H9 (cell line): ENCODE results near the gene TSEN34. TPM values are rescaled to one million over a fixed set of nuclear protein-coding genes. Genes with fewer than 3 reads are reported as not detected.
A peak's percentile ranks its signal among the peaks of the same experiment; 100 is the strongest.
"Not testable (repeated sequence)": the region's sequence is repeated elsewhere in the genome, so short reads cannot be mapped to it uniquely, and the experiment has no call there.

Source experiments
- DNase-seq: peaks from one replicate; pipeline ENCODE4 v3.0.0-alpha.2; 2017
- H2AFZ ChIP-seq: one replicate; pipeline ENCODE4 v1.6.1; 2013; ENCODE audit warnings: mild to moderate bottlenecking, low read length, control low read depth, moderate library complexity
- H2AK5ac ChIP-seq: 2 replicates; pipeline ENCODE4 v1.6.1; 2013; ENCODE audit warnings: low read length, control low read depth, mixed read lengths; ENCODE audit not compliant: insufficient read length
- H2BK120ac ChIP-seq: one replicate; pipeline ENCODE4 v1.6.1; 2013; ENCODE audit warnings: low read depth, mild to moderate bottlenecking, low read length, control low read depth, inconsistent platforms; ENCODE audit not compliant: poor library complexity, severe bottlenecking
- H2BK12ac ChIP-seq: 2 replicates; pipeline ENCODE4 v1.6.1; 2013; ENCODE audit warnings: low read length, control low read depth, mixed read lengths, low read depth; ENCODE audit not compliant: insufficient read length
- H2BK15ac ChIP-seq: 2 replicates; pipeline ENCODE4 v1.6.1; 2013; ENCODE audit warnings: low read depth, low read length, control low read depth
- H2BK20ac ChIP-seq: one replicate; pipeline ENCODE4 v1.6.1; 2013; ENCODE audit warnings: low read depth, mild to moderate bottlenecking, low read length, control low read depth, inconsistent platforms; ENCODE audit not compliant: poor library complexity, severe bottlenecking
- H2BK5ac ChIP-seq: 2 replicates; pipeline ENCODE4 v1.6.1; 2013; ENCODE audit warnings: low read length, control low read depth, mixed read lengths; ENCODE audit not compliant: insufficient read length
- H3K14ac ChIP-seq: 2 replicates; pipeline ENCODE4 v1.6.1; 2013; ENCODE audit warnings: low read length, control low read depth; ENCODE audit not compliant: insufficient read depth
- H3K18ac ChIP-seq: 2 replicates; pipeline ENCODE4 v1.6.1; 2013; ENCODE audit warnings: low read depth, mild to moderate bottlenecking, mixed read lengths, low read length, control low read depth; ENCODE audit not compliant: insufficient read length
- H3K23ac ChIP-seq: 2 replicates; pipeline ENCODE4 v1.6.1; 2013; ENCODE audit warnings: low read length, control low read depth, mixed read lengths, low read depth; ENCODE audit not compliant: insufficient read length
- H3K23me2 ChIP-seq: 2 replicates; pipeline ENCODE4 v1.6.1; 2013; ENCODE audit warnings: low read depth, mild to moderate bottlenecking, mixed read lengths, low read length, control low read depth; ENCODE audit not compliant: insufficient read length, poor library complexity, severe bottlenecking
- H3K27ac ChIP-seq: 2 replicates; pipeline ENCODE4 v1.5.1; 2013; ENCODE audit warnings: low read length, control low read depth, mixed read lengths, low read depth; ENCODE audit not compliant: insufficient read length
- H3K27me3 ChIP-seq: 2 replicates; pipeline ENCODE4 v1.6.1; 2013; ENCODE audit warnings: low read length, control low read depth, inconsistent platforms; ENCODE audit not compliant: insufficient read depth
- H3K4ac ChIP-seq: 2 replicates; pipeline ENCODE4 v1.6.1; 2013; ENCODE audit warnings: low read depth, mild to moderate bottlenecking, control low read depth, inconsistent platforms, low read length, moderate library complexity
- H3K4me1 ChIP-seq: 2 replicates; pipeline ENCODE4 v1.6.1; 2013; ENCODE audit warnings: low read length, control low read depth, inconsistent platforms; ENCODE audit not compliant: insufficient read depth
- H3K4me2 ChIP-seq: 2 replicates; pipeline ENCODE4 v1.6.1; 2013; ENCODE audit warnings: low read length, control low read depth, mixed read lengths; ENCODE audit not compliant: insufficient read length, insufficient read depth
- H3K56ac ChIP-seq: 2 replicates; pipeline ENCODE4 v1.6.1; 2013; ENCODE audit warnings: low read depth, mild to moderate bottlenecking, mixed read lengths, low read length, control low read depth; ENCODE audit not compliant: insufficient read length
- H3K79me1 ChIP-seq: 2 replicates; pipeline ENCODE4 v1.6.1; 2013; ENCODE audit warnings: low read depth, mild to moderate bottlenecking, moderate library complexity, low read length, control low read depth, inconsistent platforms; ENCODE audit not compliant: insufficient read depth, poor library complexity, severe bottlenecking
- H3K79me2 ChIP-seq: 2 replicates; pipeline ENCODE4 v1.6.1; 2013; ENCODE audit warnings: low read length, control low read depth, inconsistent platforms; ENCODE audit not compliant: insufficient read depth
- H3K9ac ChIP-seq: 2 replicates; pipeline ENCODE4 v1.6.1; 2013; ENCODE audit warnings: low read length, control low read depth, mixed read lengths; ENCODE audit not compliant: insufficient read length; ENCODE audit errors: extremely low read depth
- H3K9me3 ChIP-seq: one replicate; pipeline ENCODE4 v1.6.1; 2013; ENCODE audit warnings: low read depth, low read length, inconsistent platforms; ENCODE audit not compliant: control insufficient read depth
- H3T11ph ChIP-seq: one replicate; pipeline ENCODE4 v1.6.1; 2013; ENCODE audit warnings: mild to moderate bottlenecking, low read length, control low read depth, inconsistent platforms
- H4K20me1 ChIP-seq: one replicate; pipeline ENCODE4 v1.6.1; 2013; ENCODE audit not compliant: control insufficient read depth, insufficient read length, insufficient read depth
- H4K5ac ChIP-seq: 2 replicates; pipeline ENCODE4 v1.6.1; 2013; ENCODE audit warnings: low read depth, mild to moderate bottlenecking, mixed read lengths, low read length, control low read depth; ENCODE audit not compliant: insufficient read length
- H4K8ac ChIP-seq: replicated peaks from 2 replicates; pipeline ENCODE4 v1.6.1; 2013; ENCODE audit warnings: low read length, control low read depth, mixed read lengths, low read depth; ENCODE audit not compliant: insufficient read length
- H4K91ac ChIP-seq: 2 replicates; pipeline ENCODE4 v1.6.1; 2013; ENCODE audit warnings: low read depth, mild to moderate bottlenecking, moderate library complexity, mixed read lengths, low read length, control low read depth; ENCODE audit not compliant: insufficient read length
- H3K27ac Mint-ChIP-seq, 3 experiments: 2 replicates in 2 of 3; 3 replicates in 1 of 3; pipeline ENCODE4 v1.8.0; 2020 to 2021; ENCODE audit warnings: mixed read lengths in 3 of 3, mild to moderate bottlenecking in 1 of 3, moderate library complexity in 1 of 3
- H3K27me3 Mint-ChIP-seq: 2 replicates; pipeline ENCODE4 v1.8.0; 2021; ENCODE audit warnings: low read depth, mild to moderate bottlenecking, moderate library complexity, mixed read lengths
- H3K36me3 Mint-ChIP-seq, 3 experiments: 2 replicates in 2 of 3; 3 replicates in 1 of 3; pipeline ENCODE4 v1.8.0; 2020 to 2021; ENCODE audit warnings: low read depth in 3 of 3, mixed read lengths in 3 of 3; ENCODE audit not compliant: insufficient read depth in 1 of 3
- H3K4me1 Mint-ChIP-seq, 2 experiments: 2 replicates each; pipeline ENCODE4 v1.8.0; 2020; ENCODE audit warnings: mixed read lengths in 2 of 2
- H3K4me3 Mint-ChIP-seq, 2 experiments: 2 replicates in 1 of 2; 3 replicates in 1 of 2; pipeline ENCODE4 v1.8.0; 2020 to 2021; ENCODE audit warnings: mild to moderate bottlenecking in 2 of 2, mixed read lengths in 2 of 2, moderate library complexity in 1 of 2
- H3K9me3 Mint-ChIP-seq, 2 experiments: 2 replicates in 1 of 2; 3 replicates in 1 of 2; pipeline ENCODE4 v1.8.0; 2020; ENCODE audit warnings: mild to moderate bottlenecking in 2 of 2, mixed read lengths in 2 of 2, moderate library complexity in 1 of 2
- WGBS: extraction: QIAGEN DNeasy Blood & Tissue Kit; methylation state at CpG from one replicate; pipeline ENCODE4 v1.1.7; 2013; ENCODE audit warnings: missing lambda C conversion rate, low lambda C conversion rate, mixed read lengths; ENCODE audit not compliant: insufficient read length; ENCODE audit errors: extremely low coverage; 5-methylcytosine and 5-hydroxymethylcytosine counted together
- total RNA-seq: library from RNA; stranded (reverse); gene quantifications from 2 replicates; pipeline ENCODE4 v1.2.1, GENCODE V29; 2021
- TF ChIP-seq, protein P1 (sequence below): fragments of 200-600 bp; sonication (generic); conservative IDR thresholded peaks from 3 replicates; pipeline ENCODE4 v1.8.0; 2021; ENCODE audit warnings: antibody characterized with exemption, mild to moderate bottlenecking

TSEN34 gene
- total RNA-seq, 1 experiment from 2014 or later: 28.3 TPM

GRCh38 chr19:54211235-54211634, 20.1 kb downstream of the TSEN34 start:
- H2BK12ac ChIP-seq: no peak overlapping the region
- no peak overlapping the region for H2BK20ac ChIP-seq
- H3K18ac ChIP-seq: no peak overlapping the region
- H3K14ac ChIP-seq: no peak overlapping the region
- H3K56ac ChIP-seq: no peak overlapping the region
- H3K4me1 Mint-ChIP-seq: peaks cover 17 to 25% of the 10 kb centered on the region in 2 experiments
- no peaks in the 10 kb centered on the region for H3K4me1 ChIP-seq
- H4K20me1 ChIP-seq: peaks cover 3% of the 10 kb centered on the region
- H3K23ac ChIP-seq: no peak overlapping the region
- peaks cover 0 to 2% of the 10 kb centered on the region in 2 experiments; a peak in 2 of 5 replicates for H3K9me3 Mint-ChIP-seq
- H4K8ac ChIP-seq: no peak overlapping the region
- no peak overlapping the region for H2BK120ac ChIP-seq
- peak overlapping the region in 2 of 3 experiments; percentile 4 to 90; a peak in 3 of 7 replicates for H3K27ac Mint-ChIP-seq
- H3K9ac ChIP-seq: no peak overlapping the region
- H3K27me3 Mint-ChIP-seq: peaks cover 3% of the 10 kb centered on the region
- no peak overlapping the region for H4K91ac ChIP-seq
- no CpG with 5 or more reads among the region's 12 CpGs for WGBS
- no peak overlapping the region for H4K5ac ChIP-seq
- H2BK15ac ChIP-seq: no peak overlapping the region
- no peak for DNase-seq
- H3K79me1 ChIP-seq: no peaks in the 10 kb centered on the region
- H3K23me2 ChIP-seq: no peaks in the 10 kb centered on the region
- H2AFZ ChIP-seq: no peak overlapping the region
- H3K27ac ChIP-seq: no peak overlapping the region
- H3K36me3 Mint-ChIP-seq: peaks cover 36 to 52% (median 39%) of the 10 kb centered on the region in 3 experiments; a peak in 6 of 7 replicates
- H3T11ph ChIP-seq: no peak overlapping the region
- TF ChIP-seq, protein P1, sequence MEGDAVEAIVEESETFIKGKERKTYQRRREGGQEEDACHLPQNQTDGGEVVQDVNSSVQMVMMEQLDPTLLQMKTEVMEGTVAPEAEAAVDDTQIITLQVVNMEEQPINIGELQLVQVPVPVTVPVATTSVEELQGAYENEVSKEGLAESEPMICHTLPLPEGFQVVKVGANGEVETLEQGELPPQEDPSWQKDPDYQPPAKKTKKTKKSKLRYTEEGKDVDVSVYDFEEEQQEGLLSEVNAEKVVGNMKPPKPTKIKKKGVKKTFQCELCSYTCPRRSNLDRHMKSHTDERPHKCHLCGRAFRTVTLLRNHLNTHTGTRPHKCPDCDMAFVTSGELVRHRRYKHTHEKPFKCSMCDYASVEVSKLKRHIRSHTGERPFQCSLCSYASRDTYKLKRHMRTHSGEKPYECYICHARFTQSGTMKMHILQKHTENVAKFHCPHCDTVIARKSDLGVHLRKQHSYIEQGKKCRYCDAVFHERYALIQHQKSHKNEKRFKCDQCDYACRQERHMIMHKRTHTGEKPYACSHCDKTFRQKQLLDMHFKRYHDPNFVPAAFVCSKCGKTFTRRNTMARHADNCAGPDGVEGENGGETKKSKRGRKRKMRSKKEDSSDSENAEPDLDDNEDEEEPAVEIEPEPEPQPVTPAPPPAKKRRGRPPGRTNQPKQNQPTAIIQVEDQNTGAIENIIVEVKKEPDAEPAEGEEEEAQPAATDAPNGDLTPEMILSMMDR: no peak
- no peak overlapping the region for H2AK5ac ChIP-seq
- no peaks in the 10 kb centered on the region for H3K9me3 ChIP-seq
- no peaks in the 10 kb centered on the region for H3K27me3 ChIP-seq
- no peak overlapping the region for H2BK5ac ChIP-seq
- no peaks in the 10 kb centered on the region for H3K79me2 ChIP-seq
- no peak overlapping the region for H3K4me2 ChIP-seq
- no peak overlapping the region for H3K4me3 Mint-ChIP-seq
- H3K4ac ChIP-seq: no peak overlapping the region

- not testable (repeated sequence) for H3K79me1 ChIP-seq, H3K56ac ChIP-seq, H3K4ac ChIP-seq, H4K91ac ChIP-seq, H3K27ac ChIP-seq, H3K14ac ChIP-seq, H3K9ac ChIP-seq, H2AFZ ChIP-seq, H3K4me1 ChIP-seq, H3K18ac ChIP-seq, H2BK120ac ChIP-seq, H3K27me3 ChIP-seq, H3K27ac Mint-ChIP-seq, H2BK15ac ChIP-seq, H4K8ac ChIP-seq, H2BK20ac ChIP-seq, H3K9me3 Mint-ChIP-seq, H4K20me1 ChIP-seq, H3K4me2 ChIP-seq, H4K5ac ChIP-seq, H3K23ac ChIP-seq, H3T11ph ChIP-seq, H3K27me3 Mint-ChIP-seq, H2BK12ac ChIP-seq, DNase-seq, H3K79me2 ChIP-seq, H2BK5ac ChIP-seq, H3K23me2 ChIP-seq, H3K9me3 ChIP-seq, H3K4me3 Mint-ChIP-seq, H2AK5ac ChIP-seq
- no CpG with 5 or more reads among the region's 5 CpGs for WGBS
- Mint-ChIP-seq H3K36me3 (peaks cover 23 to 36% (median 24%) of the 10 kb centered on the region in 3 experiments), H3K4me1 (peaks cover 13 to 14% of the 10 kb centered on the region in 2 experiments)
These were observed 23.1 kb downstream of the TSEN34 start for GRCh38 chr19:54214217-54214616.
